Muscle of back (tissue), 11 donors: ENCODE results near the gene NSD2. TPM values are rescaled to one million over a fixed set of nuclear protein-coding genes. Genes with fewer than 3 reads are reported as not detected.
"Not testable (repeated sequence)": the region's sequence is repeated elsewhere in the genome, so short reads cannot be mapped to it uniquely, and the experiment has no call there.

Experiments
- DNase-seq, 3 donors: peaks; one replicate each; pipeline versions ENCODE4 v3.0.0 to v3.0.0-alpha.2; 2013
- polyA plus RNA-seq, 10 donors: library from polyadenylated mRNA; unstranded; fragments of 120-200 nt; gene quantifications; one replicate each; pipeline ENCODE4 v1.2.1, GENCODE V29; 2013; ENCODE audit not compliant: insufficient read length in 10 of 10

Gene NSD2
- polyA plus RNA-seq, 10 donors = 37.1 to 61.6 (median 49.4) TPM

- no peak for DNase-seq
These were observed 26.8 kb downstream of the NSD2 start for GRCh38 chr4:1898007-1898406.

GRCh38 chr4:1898681-1899080 lies 27.5 kb downstream of the NSD2 start:
- no peak for DNase-seq

- DNase-seq = peak; percentile 58 to 87 (median 77)
These were observed 28.2 kb downstream of the NSD2 start for GRCh38 chr4:1899149-1900086.

- no peak for DNase-seq
These were observed 28.9 kb downstream of the NSD2 start for GRCh38 chr4:1900087-1900433.

GRCh38 chr4:1900624-1901023 lies 29.4 kb downstream of the NSD2 start:
- DNase-seq = no peak

- DNase-seq = no peak
These were observed 29.9 kb downstream of the NSD2 start for GRCh38 chr4:1901127-1901526.

- no peak for DNase-seq
These were observed 31.1 kb downstream of the NSD2 start for GRCh38 chr4:1902243-1902642.

GRCh38 chr4:1903035-1903434 lies 31.8 kb downstream of the NSD2 start:
- DNase-seq = no peak

- DNase-seq = no peak
These were observed 32.8 kb downstream of the NSD2 start for GRCh38 chr4:1904042-1904441.

GRCh38 chr4:1907848-1908525 lies 36.8 kb downstream of the NSD2 start:
- no peak for DNase-seq

GRCh38 chr4:1909696-1910095 lies 38.5 kb downstream of the NSD2 start:
- not testable (repeated sequence) for DNase-seq

GRCh38 chr4:1910643-1911042 lies 39.5 kb downstream of the NSD2 start:
- DNase-seq = peak in 2 of 3 donors; percentile 20 to 39

- not testable (repeated sequence) for DNase-seq
These were observed 40.1 kb downstream of the NSD2 start for GRCh38 chr4:1911316-1911715.

- no peak for DNase-seq
These were observed 51.6 kb downstream of the NSD2 start for GRCh38 chr4:1922821-1923220.

GRCh38 chr4:1927675-1928074 lies 56.5 kb downstream of the NSD2 start:
- no peak for DNase-seq

GRCh38 chr4:1928356-1929239 lies 57.4 kb downstream of the NSD2 start:
- DNase-seq = no peak

- no peak for DNase-seq
These were observed 61.5 kb downstream of the NSD2 start for GRCh38 chr4:1932736-1933135.

- no peak for DNase-seq
These were observed 62.5 kb downstream of the NSD2 start for GRCh38 chr4:1933700-1934099.

- DNase-seq = no peak
These were observed 66.4 kb downstream of the NSD2 start for GRCh38 chr4:1937550-1937949.

GRCh38 chr4:1938027-1938426 lies 66.8 kb downstream of the NSD2 start:
- DNase-seq = no peak

GRCh38 chr4:1939664-1940509 lies 68.7 kb downstream of the NSD2 start:
- peak in 1 of 3 donors; percentile 57 for DNase-seq
